SK-N-SH (cell line): Measurements from ENCODE around the gene NME3. TPM values are rescaled to one million over a fixed set of nuclear protein-coding genes. Genes with fewer than 3 reads are reported as not detected.

ENCODE experiments used
- CTCF ChIA-PET: fragments of 300-600, 350-600 bp; formaldehyde crosslinking; extraction: SDS; loops from one replicate; lab custom pipeline; 2021; lab: Yijun Ruan, JAX
- POLR2A ChIA-PET: fragments of 350-600 bp; sonication (Branson Sonifier 250); formaldehyde crosslinking; extraction: SDS; loops from one replicate; lab custom pipeline; 2020; ENCODE audit warnings: antibody characterized with exemption, inconsistent platforms; lab: Yijun Ruan, JAX
- DNase-seq: peaks from one replicate; pipeline ENCODE4 v3.0.0; 2012
- H2AFZ ChIP-seq: fragments of 200-600 bp; sonication (generic); 2 replicates; pipeline ENCODE4 v1.8.1; 2016; ENCODE audit warnings: antibody characterized with exemption, mild to moderate bottlenecking, low read depth
- H3F3A ChIP-seq: fragments of 200-600 bp; sonication (generic); replicated peaks from 2 replicates; pipeline ENCODE3; 2016; ENCODE audit warnings: antibody characterized with exemption, mild to moderate bottlenecking; ENCODE audit not compliant: insufficient read depth
- H3K27ac ChIP-seq, 2 experiments: fragments of 200-500 bp in 1 of 2; fragments of 200-600 bp in 1 of 2; sonication (Bioruptor generic) in 1 of 2; sonication (generic), shearing (Covaris generic) in 1 of 2; 2 replicates each; pipeline versions ENCODE4 v1.5.1 to v1.6.1; 2014 to 2016; ENCODE audit warnings: low read depth in 2 of 2, inconsistent platforms in 1 of 2, low read length in 1 of 2, mild to moderate bottlenecking in 1 of 2, mixed read lengths in 1 of 2
- H3K27me3 ChIP-seq: fragments of 200-600 bp; sonication (generic), shearing (Covaris generic); 2 replicates; pipeline ENCODE4 v1.6.1; 2016; ENCODE audit warnings: mixed run types; ENCODE audit not compliant: insufficient read depth
- H3K36me3 ChIP-seq, 2 experiments: fragments of 200-500 bp in 1 of 2; fragments of 200-600 bp in 1 of 2; sonication (Bioruptor generic) in 1 of 2; sonication (generic) in 1 of 2; replicated peaks in 1 of 2; 2 replicates each; pipeline versions ENCODE3 to v1.5.1; 2014 to 2016; ENCODE audit warnings: low read length in 1 of 2, mild to moderate bottlenecking in 1 of 2; ENCODE audit not compliant: insufficient read depth in 2 of 2, control insufficient read depth in 1 of 2
- H3K4me1 ChIP-seq, 2 experiments: fragments of 200-500 bp in 1 of 2; fragments of 200-600 bp in 1 of 2; sonication (Bioruptor generic) in 1 of 2; sonication (generic), shearing (Covaris generic) in 1 of 2; 2 replicates each; pipeline versions ENCODE4 v1.5.1 to v1.6.1; 2014 to 2016; ENCODE audit warnings: low read depth in 1 of 2, low read length in 1 of 2, mixed run types in 1 of 2; ENCODE audit not compliant: insufficient read depth in 2 of 2, control insufficient read depth in 1 of 2
- H3K4me2 ChIP-seq: fragments of 200-600 bp; sonication (generic), shearing (Covaris generic); 2 replicates; pipeline ENCODE4 v1.6.1; 2017; ENCODE audit warnings: mixed run types
- H3K4me3 ChIP-seq, 2 experiments: fragments of 200-500 bp in 1 of 2; fragments of 200-600 bp in 1 of 2; sonication (Bioruptor generic) in 1 of 2; sonication (generic), shearing (Covaris generic) in 1 of 2; 2 replicates each; pipeline versions ENCODE4 v1.5.1 to v1.8.1; 2014 to 2016; ENCODE audit warnings: low read depth in 2 of 2, inconsistent platforms in 1 of 2, low read length in 1 of 2, mild to moderate bottlenecking in 1 of 2, mixed read lengths in 1 of 2, moderate library complexity in 1 of 2
- H3K79me2 ChIP-seq: fragments of 200-600 bp; sonication (generic); 2 replicates; pipeline ENCODE4 v1.8.1; 2017; ENCODE audit warnings: mild to moderate bottlenecking; ENCODE audit not compliant: insufficient read depth
- H3K9ac ChIP-seq: fragments of 200-600 bp; sonication (generic); 2 replicates; pipeline ENCODE4 v1.6.1; 2017; ENCODE audit warnings: mixed run types
- H3K9me2 ChIP-seq: fragments of 200-600 bp; sonication (generic); 2 replicates; pipeline ENCODE4 v1.6.1; 2017; ENCODE audit warnings: mixed run types
- H3K9me3 ChIP-seq: fragments of 200-600 bp; sonication (generic); 2 replicates; pipeline ENCODE4 v1.6.1; 2017; ENCODE audit warnings: mixed run types, mild to moderate bottlenecking, moderate library complexity
- H4K20me1 ChIP-seq: fragments of 200-600 bp; sonication (generic); 2 replicates; pipeline ENCODE4 v1.6.1; 2017; ENCODE audit warnings: mild to moderate bottlenecking, mixed run types; ENCODE audit not compliant: insufficient read depth
- ELF1 ChIP-seq: IDR thresholded peaks from 2 replicates; pipeline ENCODE4 v1.4.0; 2012
- EP300 ChIP-seq, 2 experiments: IDR thresholded peaks; 2 replicates each; pipeline versions ENCODE4 v1.4.0 to v1.6.1; 2012; ENCODE audit warnings: borderline replicate concordance in 1 of 2, low read depth in 1 of 2, low read length in 1 of 2
- EZH2phosphoT487 ChIP-seq: fragments of 200-600 bp; sonication (generic); IDR thresholded peaks from 2 replicates; pipeline ENCODE4 v1.6.1; 2017; ENCODE audit warnings: low read depth, mixed run types, mild to moderate bottlenecking, antibody characterized with exemption, moderate library complexity, borderline replicate concordance
- FOSL2 ChIP-seq: IDR thresholded peaks from 2 replicates; pipeline ENCODE4 v1.4.0; 2012; ENCODE audit warnings: low read depth, mild to moderate bottlenecking, moderate library complexity, borderline replicate concordance
- FOXJ3 ChIP-seq: sonication (generic); formaldehyde crosslinking; IDR thresholded peaks from 2 replicates; pipeline ENCODE4 v1.5.1; 2020; ENCODE audit warnings: mild to moderate bottlenecking, missing genetic modification reagents
- FOXM1 ChIP-seq: IDR thresholded peaks from 2 replicates; pipeline ENCODE4 v1.4.0; 2012; ENCODE audit warnings: low read depth, mild to moderate bottlenecking
- MXI1 ChIP-seq: IDR thresholded peaks from 2 replicates; pipeline ENCODE4 v1.6.1; 2012; ENCODE audit warnings: mild to moderate bottlenecking, low read depth, low read length, improper control_type of control experiment
- NRF1 ChIP-seq: IDR thresholded peaks from 2 replicates; pipeline ENCODE4 v1.6.1; 2012; ENCODE audit warnings: low read depth, mild to moderate bottlenecking, low read length
- RCOR1 ChIP-seq: fragments of 150-350 bp; IDR thresholded peaks from 2 replicates; pipeline ENCODE4 v1.6.1; 2017; ENCODE audit warnings: antibody characterized with exemption, low read length
- RXRA ChIP-seq: IDR thresholded peaks from 2 replicates; pipeline ENCODE4 v1.4.0; 2012; ENCODE audit warnings: low read depth, mild to moderate bottlenecking, borderline replicate concordance
- SIN3A ChIP-seq: IDR thresholded peaks from 2 replicates; pipeline ENCODE4 v1.6.1; 2012; ENCODE audit warnings: low read depth, mild to moderate bottlenecking, low read length, moderate library complexity, borderline replicate concordance
- SMC3 ChIP-seq: IDR thresholded peaks from 2 replicates; pipeline ENCODE4 v1.6.1; 2012; ENCODE audit warnings: low read depth, low read length, improper control_type of control experiment
- TAF1 ChIP-seq: IDR thresholded peaks from 2 replicates; pipeline ENCODE4 v1.6.1; 2012; ENCODE audit warnings: low read depth, mild to moderate bottlenecking, low read length, moderate library complexity, borderline replicate concordance
- TEAD4 ChIP-seq: IDR thresholded peaks from 2 replicates; pipeline ENCODE4 v1.4.0; 2012; ENCODE audit warnings: mild to moderate bottlenecking, borderline replicate concordance; ENCODE audit not compliant: insufficient read depth
- YY1 ChIP-seq: IDR thresholded peaks from 2 replicates; pipeline ENCODE4 v1.4.0; 2012; ENCODE audit warnings: low read depth, mild to moderate bottlenecking
- WGBS: methylation state at CpG from one replicate; pipeline ENCODE4 v1.1.6; 2017; ENCODE audit warnings: low lambda C conversion rate; 5-methylcytosine and 5-hydroxymethylcytosine counted together
- polyA plus RNA-seq, 3 experiments: library from polyadenylated mRNA; depleted of rRNA; stranded (reverse); fragments of >200 nt; gene quantifications; 2 replicates each; pipeline ENCODE4 v1.2.3, GENCODE V29; 2012
- TF ChIP-seq, protein P1 (sequence below): IDR thresholded peaks from 2 replicates; pipeline ENCODE4; 2012
- TF ChIP-seq, protein P2 (sequence below): fragments of 150-350 bp; IDR thresholded peaks from 2 replicates; pipeline ENCODE4 v1.6.1; 2017; ENCODE audit warnings: antibody characterized with exemption, low read length, low read depth, borderline replicate concordance
- TF ChIP-seq, protein P3 (sequence below): fragments of 150-350 bp; IDR thresholded peaks from 2 replicates; pipeline ENCODE4 v1.6.1; 2016; ENCODE audit warnings: mild to moderate bottlenecking, low read depth, low read length

NME3 gene
- polyA plus RNA-seq, 1 of the 3 experiments (the other 2 are of a cell fraction), result 77.2 TPM

DNA sequence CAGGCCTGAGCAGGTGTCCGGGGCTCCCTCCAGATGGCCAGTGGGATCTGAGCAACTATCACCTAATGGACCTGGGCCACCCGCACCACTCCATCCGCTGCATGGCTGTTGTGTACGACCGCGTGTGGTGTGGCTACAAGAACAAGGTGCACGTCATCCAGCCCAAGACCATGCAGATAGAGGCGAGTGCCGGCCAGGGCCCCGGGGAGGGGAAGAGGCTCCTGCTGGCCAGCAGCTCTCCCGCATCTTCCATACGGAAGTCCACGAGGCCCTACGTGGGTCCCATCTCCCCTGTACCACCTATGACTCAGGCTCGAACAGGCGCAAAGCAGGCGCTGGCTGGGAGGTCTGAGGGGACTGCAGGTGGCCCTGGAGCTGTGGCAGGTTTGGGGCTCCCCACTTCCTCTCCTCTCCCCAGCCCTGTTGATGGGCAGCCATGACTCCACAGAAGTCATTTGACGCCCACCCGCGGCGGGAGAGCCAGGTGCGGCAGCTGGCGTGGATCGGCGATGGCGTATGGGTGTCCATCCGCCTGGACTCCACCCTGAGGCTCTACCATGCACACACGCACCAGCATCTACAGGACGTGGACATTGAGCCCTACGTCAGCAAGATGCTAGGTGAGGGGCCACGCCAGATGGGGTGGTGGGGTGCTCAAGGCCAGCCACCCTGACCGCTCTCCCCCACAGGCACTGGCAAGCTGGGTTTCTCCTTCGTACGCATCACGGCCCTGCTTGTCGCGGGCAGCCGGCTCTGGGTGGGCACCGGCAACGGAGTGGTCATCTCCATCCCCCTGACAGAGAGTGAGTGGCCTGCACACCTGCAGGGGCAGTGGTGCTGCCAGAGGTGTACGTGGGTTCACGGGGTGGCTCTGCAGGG, 4.0 kb downstream of the NME3 start:
- no peaks in the 10 kb centered on the region for H3K27me3 ChIP-seq
- ChIA-PET CTCF (interaction anchor here (0.6 to 1.1 kb wide), 2 partner anchors 13 to 220 kb away, joined by 3 read pairs; no protein-coding TSS in a partner anchor), POLR2A (no interaction called here)
- peaks cover 0 to 19% of the 10 kb centered on the region in 2 experiments; a peak in 1 of 4 replicates for H3K4me1 ChIP-seq
- H4K20me1 ChIP-seq, result 0 out of 2 replicates have a peak, but pooled peaks cover 5% of the 10 kb centered on the region
- H3K4me3 ChIP-seq, result no peak overlapping the region
- H3K4me2 ChIP-seq, result no peak overlapping the region
- no peak overlapping the region for H2AFZ ChIP-seq
- peaks cover 9% of the 10 kb centered on the region for H3F3A ChIP-seq
- no peaks in the 10 kb centered on the region for H3K9me2 ChIP-seq
- TF ChIP-seq RXRA (no peak), FOSL2 (no peak), ELF1 (no peak), FOXJ3 (CRISPR knock-in tag) (no peak)
- TF ChIP-seq, protein P1, sequence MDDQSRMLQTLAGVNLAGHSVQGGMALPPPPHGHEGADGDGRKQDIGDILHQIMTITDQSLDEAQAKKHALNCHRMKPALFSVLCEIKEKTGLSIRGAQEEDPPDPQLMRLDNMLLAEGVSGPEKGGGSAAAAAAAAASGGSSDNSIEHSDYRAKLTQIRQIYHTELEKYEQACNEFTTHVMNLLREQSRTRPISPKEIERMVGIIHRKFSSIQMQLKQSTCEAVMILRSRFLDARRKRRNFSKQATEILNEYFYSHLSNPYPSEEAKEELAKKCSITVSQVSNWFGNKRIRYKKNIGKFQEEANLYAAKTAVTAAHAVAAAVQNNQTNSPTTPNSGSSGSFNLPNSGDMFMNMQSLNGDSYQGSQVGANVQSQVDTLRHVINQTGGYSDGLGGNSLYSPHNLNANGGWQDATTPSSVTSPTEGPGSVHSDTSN, result no peak
- TF ChIP-seq, protein P2, sequence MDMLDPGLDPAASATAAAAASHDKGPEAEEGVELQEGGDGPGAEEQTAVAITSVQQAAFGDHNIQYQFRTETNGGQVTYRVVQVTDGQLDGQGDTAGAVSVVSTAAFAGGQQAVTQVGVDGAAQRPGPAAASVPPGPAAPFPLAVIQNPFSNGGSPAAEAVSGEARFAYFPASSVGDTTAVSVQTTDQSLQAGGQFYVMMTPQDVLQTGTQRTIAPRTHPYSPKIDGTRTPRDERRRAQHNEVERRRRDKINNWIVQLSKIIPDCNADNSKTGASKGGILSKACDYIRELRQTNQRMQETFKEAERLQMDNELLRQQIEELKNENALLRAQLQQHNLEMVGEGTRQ, result no peak
- H3K9ac ChIP-seq, result no peak overlapping the region
- DNase-seq, result no peak
- H3K36me3 ChIP-seq, result peaks cover 6 to 65% of the 10 kb centered on the region in 2 experiments
- H3K79me2 ChIP-seq, result peaks cover 5% of the 10 kb centered on the region; the same call in 1 of the 2 replicates
- H3K9me3 ChIP-seq, result no peaks in the 10 kb centered on the region
- no peak overlapping the region for H3K27ac ChIP-seq
- 95% methylated on average over 24 of the region's 42 CpGs for WGBS

DNA sequence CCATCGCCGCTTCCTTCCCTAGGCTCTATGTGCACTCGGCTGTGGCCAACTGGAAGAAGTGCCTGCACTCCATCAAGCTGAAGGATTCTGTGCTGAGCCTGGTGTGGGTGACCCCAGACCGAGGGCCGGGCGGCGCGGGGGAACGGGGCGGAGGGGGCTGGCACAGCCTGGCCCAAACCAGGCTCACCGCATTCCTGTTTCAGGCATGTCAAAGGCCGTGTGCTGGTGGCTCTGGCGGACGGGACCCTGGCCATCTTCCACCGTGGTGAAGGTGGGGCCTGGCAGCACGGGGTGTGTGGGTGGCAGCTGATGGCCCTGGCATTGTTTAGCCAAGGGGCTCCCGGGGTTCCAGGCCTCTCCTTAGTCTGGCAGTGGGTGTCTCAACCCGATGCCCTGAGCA, 4.6 kb downstream of the NME3 start:
- DNase-seq, result no peak
- peaks cover 0 to 12% of the 10 kb centered on the region in 2 experiments; a peak in 1 of 4 replicates for H3K4me1 ChIP-seq
- no peak overlapping the region for H3K4me3 ChIP-seq
- WGBS, result 87% methylated on average over 7 of the region's 18 CpGs
- POLR2A ChIA-PET, result no interaction called here
- TF ChIP-seq YY1, result no peak
- no peak for TF ChIP-seq MXI1
- TF ChIP-seq EP300 (IDR thresholded peaks at IDR 0.05; ENCODE audit: borderline replicate concordance in 1 of 2, low read depth in 1 of 2, low read length in 1 of 2), result no peak
- no peak for TF ChIP-seq NRF1
- TF ChIP-seq FOSL2, result no peak
- TF ChIP-seq SMC3, result no peak
- TF ChIP-seq RCOR1, result no peak
- no peak for TF ChIP-seq TAF1
- no peak for TF ChIP-seq FOXM1
- TF ChIP-seq EZH2phosphoT487, result no peak
- TF ChIP-seq RXRA, result no peak
- TF ChIP-seq, protein P1, result no peak
- TF ChIP-seq TEAD4, result no peak
- no peak for TF ChIP-seq SIN3A
- TF ChIP-seq FOXJ3 (CRISPR knock-in tag), result no peak
- TF ChIP-seq, protein P2, result no peak
- TF ChIP-seq, protein P3, sequence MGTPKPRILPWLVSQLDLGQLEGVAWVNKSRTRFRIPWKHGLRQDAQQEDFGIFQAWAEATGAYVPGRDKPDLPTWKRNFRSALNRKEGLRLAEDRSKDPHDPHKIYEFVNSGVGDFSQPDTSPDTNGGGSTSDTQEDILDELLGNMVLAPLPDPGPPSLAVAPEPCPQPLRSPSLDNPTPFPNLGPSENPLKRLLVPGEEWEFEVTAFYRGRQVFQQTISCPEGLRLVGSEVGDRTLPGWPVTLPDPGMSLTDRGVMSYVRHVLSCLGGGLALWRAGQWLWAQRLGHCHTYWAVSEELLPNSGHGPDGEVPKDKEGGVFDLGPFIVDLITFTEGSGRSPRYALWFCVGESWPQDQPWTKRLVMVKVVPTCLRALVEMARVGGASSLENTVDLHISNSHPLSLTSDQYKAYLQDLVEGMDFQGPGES, result no peak
- H3K9me3 ChIP-seq, result no peaks in the 10 kb centered on the region
- H3K9ac ChIP-seq, result no peak overlapping the region
- H2AFZ ChIP-seq, result no peak overlapping the region
- no peak overlapping the region for H3K27ac ChIP-seq
- H4K20me1 ChIP-seq, result 0 out of 2 replicates have a peak, but pooled peaks cover 5% of the 10 kb centered on the region
- no peak overlapping the region for H3K4me2 ChIP-seq
- no peaks in the 10 kb centered on the region for H3K27me3 ChIP-seq
- H3K79me2 ChIP-seq, result no peaks in the 10 kb centered on the region
- H3K36me3 ChIP-seq, result peaks cover 6 to 71% of the 10 kb centered on the region in 2 experiments
- H3K9me2 ChIP-seq, result no peaks in the 10 kb centered on the region
- H3F3A ChIP-seq, result peaks cover 5% of the 10 kb centered on the region
- CTCF ChIA-PET, result no interaction called here
